GM10266 (cell line): ENCODE measurements around the gene STARD3.

Experiments used
- DNase-seq: peaks from one replicate; pipeline ENCODE4 v3.0.0; 2012; ENCODE audit errors: extremely low spot score
- TF ChIP-seq, protein P1 (sequence below): IDR thresholded peaks from 2 replicates; pipeline ENCODE4 v1.5.1; 2012; ENCODE audit warnings: mild to moderate bottlenecking, low read depth; ENCODE audit not compliant: control insufficient read depth, insufficient read depth; ENCODE audit errors: missing control alignments

The STARD3 gene

DNA sequence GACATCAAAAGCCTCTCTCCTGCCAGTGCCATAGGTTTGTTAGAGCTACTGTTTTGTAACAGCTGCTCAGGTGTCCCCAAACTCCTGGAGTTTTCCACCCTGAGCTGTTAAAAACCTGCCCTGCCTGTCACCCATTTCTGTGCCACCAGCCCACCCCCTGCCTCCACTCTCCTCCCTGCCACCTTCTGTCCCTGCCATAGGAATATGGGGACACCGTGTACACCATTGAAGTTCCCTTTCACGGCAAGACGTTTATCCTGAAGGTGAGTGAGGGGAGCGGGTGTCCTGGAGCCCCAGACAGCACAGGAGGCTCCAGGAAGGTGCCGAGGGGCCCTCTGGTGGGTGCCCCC is 23.0 kb downstream of the STARD3 start:
- DNase-seq = no peak
- TF ChIP-seq, protein P1, sequence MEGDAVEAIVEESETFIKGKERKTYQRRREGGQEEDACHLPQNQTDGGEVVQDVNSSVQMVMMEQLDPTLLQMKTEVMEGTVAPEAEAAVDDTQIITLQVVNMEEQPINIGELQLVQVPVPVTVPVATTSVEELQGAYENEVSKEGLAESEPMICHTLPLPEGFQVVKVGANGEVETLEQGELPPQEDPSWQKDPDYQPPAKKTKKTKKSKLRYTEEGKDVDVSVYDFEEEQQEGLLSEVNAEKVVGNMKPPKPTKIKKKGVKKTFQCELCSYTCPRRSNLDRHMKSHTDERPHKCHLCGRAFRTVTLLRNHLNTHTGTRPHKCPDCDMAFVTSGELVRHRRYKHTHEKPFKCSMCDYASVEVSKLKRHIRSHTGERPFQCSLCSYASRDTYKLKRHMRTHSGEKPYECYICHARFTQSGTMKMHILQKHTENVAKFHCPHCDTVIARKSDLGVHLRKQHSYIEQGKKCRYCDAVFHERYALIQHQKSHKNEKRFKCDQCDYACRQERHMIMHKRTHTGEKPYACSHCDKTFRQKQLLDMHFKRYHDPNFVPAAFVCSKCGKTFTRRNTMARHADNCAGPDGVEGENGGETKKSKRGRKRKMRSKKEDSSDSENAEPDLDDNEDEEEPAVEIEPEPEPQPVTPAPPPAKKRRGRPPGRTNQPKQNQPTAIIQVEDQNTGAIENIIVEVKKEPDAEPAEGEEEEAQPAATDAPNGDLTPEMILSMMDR = no peak

DNA sequence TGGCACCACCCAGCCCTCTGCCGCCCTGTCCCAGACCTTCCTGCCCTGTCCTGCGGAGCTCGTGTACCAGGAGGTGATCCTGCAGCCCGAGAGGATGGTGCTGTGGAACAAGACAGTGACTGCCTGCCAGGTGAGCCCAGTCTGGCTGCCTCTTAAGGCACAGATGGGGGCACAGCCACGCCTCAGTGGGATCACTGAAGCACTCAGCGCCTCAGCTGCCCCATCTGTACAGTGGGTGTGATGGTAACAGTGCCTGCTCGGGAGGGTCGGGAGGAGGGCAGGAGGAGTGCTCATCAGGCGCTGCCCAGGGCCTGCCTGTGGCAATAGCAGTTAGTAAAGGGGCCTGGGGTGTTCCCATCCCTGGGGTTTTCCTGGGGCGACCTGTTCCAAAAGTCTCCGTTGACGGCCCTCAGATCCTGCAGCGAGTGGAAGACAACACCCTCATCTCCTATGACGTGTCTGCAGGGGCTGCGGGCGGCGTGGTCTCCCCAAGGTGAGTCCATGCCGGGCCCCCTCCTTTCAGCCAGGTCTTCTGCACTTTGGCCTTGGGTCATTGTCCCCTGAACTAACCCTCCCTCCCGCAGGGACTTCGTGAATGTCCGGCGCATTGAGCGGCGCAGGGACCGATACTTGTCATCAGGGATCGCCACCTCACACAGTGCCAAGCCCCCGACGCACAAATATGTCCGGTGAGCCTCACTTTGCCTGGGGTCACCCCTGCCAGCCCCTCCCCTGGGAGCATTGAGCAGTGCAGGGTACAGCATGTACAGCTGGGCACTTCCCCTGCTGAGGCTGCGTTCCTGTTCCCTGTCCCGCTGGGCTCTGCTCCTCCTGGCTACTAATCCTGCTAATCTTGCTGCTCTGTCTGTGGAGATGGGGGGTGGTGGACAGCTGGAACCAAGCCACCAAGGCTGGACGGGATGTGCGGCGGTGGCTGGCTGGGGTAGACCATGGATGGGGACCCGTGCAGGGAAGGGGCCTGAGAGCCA is 23.7 kb downstream of the STARD3 start:
- TF ChIP-seq, protein P1 = no peak
- no peak for DNase-seq

DNA sequence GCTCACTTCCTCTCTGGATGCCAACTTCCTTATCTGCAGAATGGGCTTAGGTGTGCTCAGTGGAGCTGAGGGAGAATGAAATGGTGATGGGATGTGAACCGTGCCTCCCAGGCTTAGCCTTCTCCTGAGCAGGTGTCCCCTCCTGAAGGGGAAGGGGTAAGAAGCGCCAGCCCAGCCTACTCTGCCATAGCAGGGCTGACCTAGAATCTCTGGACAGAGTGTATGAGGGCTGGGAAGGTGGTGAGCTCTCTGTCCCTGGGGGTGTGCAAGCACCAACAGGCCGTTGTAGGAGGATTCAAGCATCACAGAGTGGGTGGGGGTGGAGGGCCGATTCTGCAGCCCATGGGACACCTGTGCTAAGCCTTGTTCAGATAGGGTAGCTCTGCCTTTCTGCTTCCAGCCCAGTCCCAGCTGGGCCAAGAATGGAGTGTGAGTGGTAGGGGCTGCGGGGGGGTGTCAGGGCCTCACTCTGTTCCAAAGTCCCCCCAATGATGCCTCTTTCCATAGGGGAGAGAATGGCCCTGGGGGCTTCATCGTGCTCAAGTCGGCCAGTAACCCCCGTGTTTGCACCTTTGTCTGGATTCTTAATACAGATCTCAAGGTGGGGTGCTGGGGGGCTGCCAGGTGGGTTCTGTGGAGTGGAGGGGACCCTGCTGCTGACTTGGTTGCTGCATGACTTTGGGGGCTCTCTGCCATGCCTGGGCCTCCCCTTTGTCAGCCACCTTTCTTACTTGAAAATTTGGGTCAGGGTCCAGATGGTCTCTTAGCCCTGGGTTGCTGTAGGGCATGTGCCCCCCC is 25.0 kb downstream of the STARD3 start:
- no peak for DNase-seq
- TF ChIP-seq, protein P1 = no peak

- TF ChIP-seq, protein P1 = no peak
These were observed 25.8 kb downstream of the STARD3 start for GRCh38 chr17:39662551-39663339.

DNA sequence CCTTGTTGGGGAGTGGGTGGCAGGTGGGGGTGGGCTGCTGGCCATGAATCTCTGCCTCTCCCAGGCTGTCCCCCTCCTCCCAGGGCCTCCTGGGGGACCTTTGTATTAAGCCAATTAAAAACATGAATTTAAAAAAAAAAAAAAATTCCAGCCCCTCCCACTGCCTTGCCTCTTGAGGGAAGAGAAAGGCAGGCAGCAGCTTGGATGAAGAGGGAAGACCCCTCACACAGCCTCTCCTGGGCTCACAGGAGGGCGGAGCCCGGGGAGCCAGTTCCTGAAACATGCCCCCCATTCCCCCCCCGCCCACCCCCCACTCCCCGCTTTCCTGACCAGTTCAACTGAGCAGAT is 26.4 kb downstream of the STARD3 start:
- DNase-seq = no peak
- TF ChIP-seq, protein P1 = no peak

More at GRCh38 chr17:39662551-39663339, 25.8 kb downstream of the STARD3 start:
- DNase-seq = no peak

GRCh38 chr17:39663688-39664580 is 27.0 kb downstream of the STARD3 start:
- DNase-seq = no peak
- TF ChIP-seq, protein P1 = no peak
